Measurements from ENCODE around the gene PHF20. TPM values are rescaled to one million over a fixed set of nuclear protein-coding genes. Genes with fewer than 3 reads are reported as not detected.

The PHF20 gene
- total and polyA plus RNA-seq, 2 of the 13 experiments (the other 11 are each of a cell fraction or from before 2014, with no cell fraction given): 22.8 to 34.1 TPM

- Histone ChIP-seq H3K4me2 (ENCODE audit: low read depth, low read length) (no peak overlapping the region), H4K20me1 (ENCODE audit: insufficient read depth, low read length) (no peaks in the 10 kb centered on the region), H3K27ac (ENCODE audit: extremely low read length, insufficient read depth, low read length) (no peak overlapping the region), H2AFZ (ENCODE audit: low read length) (no peak overlapping the region), H3K9me3 (ENCODE audit: low read length) (no peaks in the 10 kb centered on the region), H3K36me3 (replicated peaks in 1 of 2; ENCODE audit: control insufficient read depth in 1 of 2, insufficient read depth in 2 of 2, low read length in 2 of 2) (peaks cover 29 to 51% of the 10 kb centered on the region in 2 experiments; a peak in 4 of 5 replicates), H3K9ac (ENCODE audit: insufficient read depth, low read depth, low read length) (no peak overlapping the region), H3K4me1 (ENCODE audit: insufficient read depth, low read length) (no peaks in the 10 kb centered on the region), H3K79me2 (ENCODE audit: insufficient read depth, low read length) (no peaks in the 10 kb centered on the region), H3K27me3 (ENCODE audit: control insufficient read depth in 1 of 2, insufficient read depth in 2 of 2, low read length in 2 of 2) (no peaks in the 10 kb centered on the region), H3K4me3 (replicated peaks in 1 of 3; ENCODE audit: insufficient read depth in 1 of 3, low read depth in 2 of 3, low read length in 3 of 3) (no peak overlapping the region)
- peak; percentile 90 for TF ChIP-seq MNT (IDR thresholded peaks at IDR 0.05)
- no peak for TF ChIP-seq PLRG1 (conservative IDR thresholded peaks at IDR 0.05)
- ATAC-seq: no peak
- no peak for DNase-seq (ENCODE audit: low spot score)
- BruUV-seq (replicated peaks): no TSS peak
- FAIRE-seq: no peak
- ChIA-PET POLR2A (interaction anchor here (3.0 kb wide), 1 partner anchor 13 kb away, joined by 15 read pairs; the partner anchor contains the start of gene SCAND1), CTCF (ENCODE audit: low intra/inter-chr PET ratio, low total read pairs) (no interaction called here)
- intact Hi-C loops (cut with micrococcal nuclease; ENCODE audit: unreplicated experiment) (no loop called here), in situ Hi-C loops (cut with HindIII; ENCODE audit: extremely low pct_ligation_motif_present, low pct_unique_long_range_greater_than_20kb) (no loop called here)
- 96% methylated on average over 2 of the region's 2 CpGs for WGBS (ENCODE audit: low lambda C conversion rate)
Observed at GRCh38 chr20:35941620-35942019, 169.8 kb downstream of the PHF20 start.

GRCh38 chr20:35942243-35942642, 170.4 kb downstream of the PHF20 start:
- Histone ChIP-seq H3K4me3 (replicated peaks in 1 of 3; ENCODE audit: insufficient read depth in 1 of 3, low read depth in 2 of 3, low read length in 3 of 3) (no peak overlapping the region), H2AFZ (ENCODE audit: low read length) (no peak overlapping the region), H4K20me1 (ENCODE audit: insufficient read depth, low read length) (no peaks in the 10 kb centered on the region), H3K36me3 (replicated peaks in 1 of 2; ENCODE audit: control insufficient read depth in 1 of 2, insufficient read depth in 2 of 2, low read length in 2 of 2) (peaks cover 29 to 51% of the 10 kb centered on the region in 2 experiments; a peak in 4 of 5 replicates), H3K27me3 (ENCODE audit: control insufficient read depth in 1 of 2, insufficient read depth in 2 of 2, low read length in 2 of 2) (no peaks in the 10 kb centered on the region), H3K9ac (ENCODE audit: insufficient read depth, low read depth, low read length) (no peak overlapping the region), H3K9me3 (ENCODE audit: low read length) (no peaks in the 10 kb centered on the region), H3K27ac (ENCODE audit: extremely low read length, insufficient read depth, low read length) (no peak overlapping the region), H3K79me2 (ENCODE audit: insufficient read depth, low read length) (no peaks in the 10 kb centered on the region), H3K4me2 (ENCODE audit: low read depth, low read length) (no peak overlapping the region), H3K4me1 (ENCODE audit: insufficient read depth, low read length) (no peaks in the 10 kb centered on the region)
- ChIA-PET POLR2A (interaction anchor here (3.0 kb wide), 1 partner anchor 12 kb away, joined by 15 read pairs; the partner anchor contains the start of gene SCAND1), CTCF (ENCODE audit: low intra/inter-chr PET ratio, low total read pairs) (no interaction called here)
- DNase-seq (ENCODE audit: low spot score) (no peak), ATAC-seq (no peak), FAIRE-seq (no peak)
- 93% methylated on average over 2 of the region's 2 CpGs for WGBS (ENCODE audit: low lambda C conversion rate)
- in situ Hi-C loops (cut with HindIII; ENCODE audit: extremely low pct_ligation_motif_present, low pct_unique_long_range_greater_than_20kb) (no loop called here), intact Hi-C loops (cut with micrococcal nuclease; ENCODE audit: unreplicated experiment) (no loop called here)
- BruUV-seq (replicated peaks): TSS peak; percentile 37
- TF ChIP-seq MYNN (CRISPR knock-in tag; IDR thresholded peaks at IDR 0.05; ENCODE audit: low read depth) (no peak), ZNF766 (CRISPR knock-in tag; IDR thresholded peaks at IDR 0.05; ENCODE audit: borderline replicate concordance) (no peak), TERF1 (CRISPR knock-in tag; IDR thresholded peaks at IDR 0.05) (no peak), ZNF550 (CRISPR knock-in tag; IDR thresholded peaks at IDR 0.05; ENCODE audit: borderline replicate concordance) (no peak), NFKB2 (CRISPR knock-in tag; IDR thresholded peaks at IDR 0.05; ENCODE audit: borderline replicate concordance) (no peak), SOX6 (IDR thresholded peaks at IDR 0.05) (no peak), SOX6 (CRISPR knock-in tag; IDR thresholded peaks at IDR 0.05) (no peak), KDM5B (CRISPR knock-in tag; IDR thresholded peaks at IDR 0.05; ENCODE audit: borderline replicate concordance) (no peak), UBTF (CRISPR knock-in tag; IDR thresholded peaks at IDR 0.05) (no peak), ATF6 (CRISPR knock-in tag; conservative IDR thresholded peaks at IDR 0.05) (no peak)
